GM12891 (cell line): Measurements from ENCODE around the gene GRIK1.

Experiments
- DNase-seq: peaks from one replicate; pipeline ENCODE4 v3.0.0; 2011; ENCODE audit warnings: low spot score; ENCODE audit not compliant: insufficient read length
- FAIRE-seq: peaks from 2 replicates; lab custom pipeline; 2011; peaks lifted over from hg19 to GRCh38; lab: Jason Lieb, UNC
- PAX5 ChIP-seq: IDR thresholded peaks from 2 replicates; pipeline ENCODE4 v1.6.1; 2011; ENCODE audit warnings: low read length, moderate library complexity, mild to moderate bottlenecking; ENCODE audit not compliant: insufficient read depth, severe bottlenecking
- POLR2A ChIP-seq: IDR thresholded peaks from 2 replicates; pipeline ENCODE4 v1.6.1; 2011; ENCODE audit warnings: low read depth, low read length, control low read depth
- POLR2AphosphoS5 ChIP-seq: IDR thresholded peaks from 2 replicates; pipeline ENCODE4 v1.6.1; 2011; ENCODE audit warnings: low read depth, low read length, control low read depth
- POU2F2 ChIP-seq: IDR thresholded peaks from 2 replicates; pipeline ENCODE4 v1.6.1; 2011; ENCODE audit warnings: low read depth, mild to moderate bottlenecking, control low read depth, low read length, moderate library complexity
- SPI1 ChIP-seq: IDR thresholded peaks from 2 replicates; pipeline ENCODE4 v1.6.1; 2011; ENCODE audit warnings: low read depth, low read length, control low read depth
- TAF1 ChIP-seq: IDR thresholded peaks from 2 replicates; pipeline ENCODE4 v1.6.1; 2011; ENCODE audit warnings: low read depth, low read length, control low read depth

The GRIK1 gene

DNA sequence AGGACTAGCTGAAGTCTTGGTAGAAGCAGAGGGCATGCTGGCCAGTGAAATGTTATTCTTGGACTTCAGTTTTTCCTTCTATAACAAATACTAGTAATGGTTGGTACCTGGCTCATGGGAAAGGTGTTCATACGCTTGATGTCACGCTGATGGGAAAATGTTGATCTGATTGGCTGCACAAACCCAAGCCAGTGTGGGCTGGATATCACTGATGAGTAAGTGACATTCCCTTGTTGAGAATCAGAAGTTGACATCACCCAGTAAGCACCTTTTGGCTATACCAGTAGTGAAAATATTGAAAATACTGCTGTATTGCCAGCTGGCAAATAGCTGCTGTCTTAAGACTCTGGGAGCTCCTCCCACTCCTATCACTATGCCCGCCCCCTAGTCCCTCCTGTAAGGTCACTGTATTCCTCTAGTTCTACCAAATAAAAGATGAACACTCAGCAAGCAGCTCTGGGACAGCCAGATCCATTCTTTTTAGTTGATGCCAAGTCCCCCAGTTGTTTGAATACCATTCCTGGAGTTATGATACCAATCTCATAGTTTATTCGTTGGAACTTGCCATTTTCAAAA is 168.2 kb downstream of the GRIK1 start:
- DNase-seq, result no peak

DNA sequence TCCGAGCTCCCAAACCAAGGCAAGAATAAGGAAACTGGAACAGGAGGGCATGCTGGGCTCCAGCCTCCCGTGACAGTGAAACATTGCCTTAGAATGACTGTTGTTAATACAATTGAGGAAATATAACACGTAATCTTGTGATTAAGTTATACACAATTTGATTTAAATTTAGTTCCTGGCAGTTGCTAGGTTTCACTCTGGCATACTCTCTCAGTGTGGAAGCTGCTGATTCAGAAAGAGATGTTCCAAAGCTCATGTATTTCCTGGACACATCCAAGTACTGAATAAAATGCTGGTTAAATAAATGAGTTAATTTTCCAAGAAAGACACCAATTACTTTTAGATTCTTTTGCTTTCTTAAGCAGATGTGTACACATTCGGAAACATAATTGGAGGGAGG is 176.1 kb downstream of the GRIK1 start:
- DNase-seq, result no peak
- TF ChIP-seq PAX5, result no peak
- TF ChIP-seq POLR2AphosphoS5, result no peak
- TF ChIP-seq TAF1, result no peak
- no peak for TF ChIP-seq SPI1
- no peak for TF ChIP-seq POU2F2
- no peak for TF ChIP-seq POLR2A
- FAIRE-seq, result no peak

More for the DNA sequence above, 168.2 kb downstream of the GRIK1 start:
- TF ChIP-seq SPI1, result no peak
- no peak for TF ChIP-seq TAF1
- TF ChIP-seq PAX5, result no peak
- TF ChIP-seq POU2F2, result no peak
- no peak for TF ChIP-seq POLR2AphosphoS5
- no peak for TF ChIP-seq POLR2A
- no peak for FAIRE-seq

- no peak for FAIRE-seq
- no peak for DNase-seq
- TF ChIP-seq SPI1 (no peak), POLR2A (no peak), TAF1 (no peak), PAX5 (no peak), POU2F2 (no peak), POLR2AphosphoS5 (no peak)
Measured at GRCh38 chr21:29762570-29763082, 177.2 kb downstream of the GRIK1 start.

- TF ChIP-seq POLR2AphosphoS5 (no peak), PAX5 (no peak), SPI1 (no peak), POLR2A (no peak), POU2F2 (no peak), TAF1 (no peak)
- DNase-seq (no peak), FAIRE-seq (no peak)
Measured at GRCh38 chr21:29753216-29753615, 186.6 kb downstream of the GRIK1 start.

DNA sequence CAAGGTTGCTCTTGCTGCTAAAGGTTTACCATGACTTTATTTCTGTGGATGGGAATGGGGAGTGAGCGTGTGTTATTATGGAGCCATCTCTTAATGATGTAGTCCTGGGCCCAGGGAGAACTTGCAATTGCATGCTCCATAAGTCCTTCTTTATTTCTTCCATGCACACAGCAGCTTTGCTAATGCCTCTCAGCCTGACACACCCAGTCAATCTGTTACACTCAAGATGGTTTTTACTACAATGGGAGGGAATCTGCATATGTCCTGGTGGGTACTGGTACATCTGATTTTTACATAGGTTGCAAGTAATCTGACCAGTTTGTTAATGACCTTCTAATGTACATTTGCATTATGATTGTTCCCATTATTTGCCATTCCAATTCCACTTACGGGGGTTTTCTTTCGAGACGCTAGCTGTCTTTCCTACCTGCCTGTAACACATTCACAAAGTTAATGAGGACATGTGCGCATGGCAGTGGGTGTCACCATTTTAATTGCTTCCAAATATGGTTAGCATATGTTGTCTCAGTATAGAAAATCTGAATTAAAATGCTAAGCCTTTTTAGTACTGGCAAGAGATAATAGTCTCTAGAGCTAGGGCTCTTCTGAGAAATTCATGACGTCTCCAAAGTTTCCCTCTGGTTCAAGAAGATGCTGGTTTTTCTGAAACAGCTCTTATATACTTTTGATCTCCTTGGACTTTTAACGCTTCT is 188.2 kb downstream of the GRIK1 start:
- no peak for TF ChIP-seq POU2F2
- TF ChIP-seq PAX5, result no peak
- TF ChIP-seq SPI1, result no peak
- no peak for TF ChIP-seq TAF1
- no peak for TF ChIP-seq POLR2A
- FAIRE-seq (no peak), DNase-seq (no peak)

GRCh38 chr21:29749957-29750356 is 189.8 kb downstream of the GRIK1 start:
- FAIRE-seq (no peak), DNase-seq (no peak)
- TF ChIP-seq TAF1 (no peak), POU2F2 (no peak), SPI1 (no peak), POLR2AphosphoS5 (no peak), POLR2A (no peak), PAX5 (no peak)

DNA sequence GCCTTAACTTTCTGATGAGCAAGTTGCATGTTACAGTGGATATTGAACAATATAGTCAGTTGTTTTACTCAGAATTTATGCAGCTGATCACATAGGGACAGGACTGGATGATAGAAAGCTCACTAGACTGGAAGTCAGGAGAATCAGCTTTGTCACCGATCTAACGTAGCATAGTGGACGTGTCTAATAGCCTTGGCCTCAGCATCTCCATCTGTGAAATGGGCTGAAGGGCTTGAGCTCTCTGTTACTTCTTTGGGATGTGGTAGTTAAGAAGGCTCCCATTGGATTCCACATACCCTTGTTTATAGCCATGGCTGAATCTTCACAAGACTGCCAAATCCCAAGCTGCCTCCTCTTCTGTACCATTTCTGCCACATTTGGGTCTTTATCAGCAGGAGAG is 190.6 kb downstream of the GRIK1 start:
- FAIRE-seq (no peak), DNase-seq (no peak)
- no peak for TF ChIP-seq TAF1
- TF ChIP-seq POU2F2, result no peak
- TF ChIP-seq POLR2A, result no peak
- TF ChIP-seq POLR2AphosphoS5, result no peak
- TF ChIP-seq SPI1, result no peak
- TF ChIP-seq PAX5, result no peak

DNA sequence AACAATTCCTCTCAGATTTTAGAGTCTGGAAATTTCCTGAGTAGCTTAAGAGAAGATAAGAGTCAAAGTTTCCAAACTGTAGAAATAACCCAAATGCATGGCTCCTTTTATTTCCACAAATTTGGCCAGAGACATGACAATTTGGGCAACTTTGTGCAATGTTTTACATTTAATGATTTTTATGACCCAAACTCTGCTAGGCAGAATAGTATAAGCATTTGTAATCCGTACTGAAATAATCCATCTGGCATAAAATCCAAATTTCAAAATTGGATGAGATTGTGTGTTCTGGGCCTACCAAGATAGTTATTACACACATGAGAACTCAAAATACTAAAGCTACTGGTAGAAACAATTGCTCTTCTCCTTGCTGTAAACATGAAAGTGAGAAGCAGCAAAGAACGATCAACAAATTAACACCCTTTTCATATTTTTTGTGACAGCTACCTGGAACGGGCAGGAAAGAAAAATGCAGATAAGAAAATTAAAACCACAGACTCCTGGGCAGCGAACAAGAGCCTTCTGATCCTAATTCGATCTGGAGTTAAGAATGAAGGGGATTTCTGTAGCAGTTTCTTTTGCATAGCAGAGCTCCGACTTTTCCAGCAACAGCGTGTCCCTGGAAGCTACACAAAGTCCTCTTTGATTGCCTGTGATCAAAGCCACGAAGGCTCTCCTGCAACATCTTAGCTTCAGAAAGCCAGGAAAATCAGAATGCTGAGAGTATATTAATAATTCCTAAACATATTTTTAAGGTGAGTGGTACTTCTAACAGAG is 191.2 kb downstream of the GRIK1 start:
- no peak for DNase-seq
- FAIRE-seq, result no peak
- TF ChIP-seq POLR2A (no peak), PAX5 (no peak), POLR2AphosphoS5 (no peak), TAF1 (no peak), SPI1 (no peak), POU2F2 (no peak)

DNA sequence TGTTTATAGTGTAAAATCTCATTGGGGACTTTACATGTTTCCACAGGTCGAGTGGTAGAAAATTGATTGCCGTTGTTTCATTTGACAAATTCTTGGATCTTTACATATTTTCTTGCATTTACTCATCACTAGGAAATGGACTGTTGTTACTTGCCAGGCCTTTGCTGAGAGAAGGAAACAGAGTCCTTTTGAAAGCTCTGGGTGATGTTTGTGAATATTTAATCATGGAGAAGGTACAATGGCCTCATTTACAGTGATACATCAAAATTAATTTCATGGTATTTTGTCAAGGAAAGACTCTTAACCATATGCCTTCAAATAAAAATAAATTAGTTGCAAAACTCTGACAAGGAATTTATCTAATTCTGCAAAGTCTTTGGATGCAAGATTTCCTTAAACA is 198.0 kb downstream of the GRIK1 start:
- no peak for DNase-seq
- no peak for FAIRE-seq
- TF ChIP-seq POLR2A, result no peak
- no peak for TF ChIP-seq TAF1
- no peak for TF ChIP-seq PAX5
- TF ChIP-seq POLR2AphosphoS5, result no peak
- TF ChIP-seq SPI1, result no peak
- TF ChIP-seq POU2F2, result no peak
